Ovary (tissue), 9 donors: ENCODE measurements around the gene NEK9. TPM values are rescaled to one million over a fixed set of nuclear protein-coding genes. Genes with fewer than 3 reads are reported as not detected.

ENCODE experiments used
- DNase-seq, 5 donors: peaks; one replicate each; pipeline ENCODE4 v3.0.0-alpha.2; 2019 to 2020
- H3K27ac ChIP-seq, 2 donors: fragments of 200-600 bp; one replicate each; pipeline versions ENCODE4 v1.5.1 to v1.8.0; 2019 to 2022
- H3K27me3 ChIP-seq: fragments of 200-600 bp; one replicate; pipeline ENCODE4 v1.8.0; 2022
- H3K36me3 ChIP-seq: fragments of 200-600 bp; sonication (generic); one replicate; pipeline ENCODE4 v1.5.1; 2019
- H3K4me1 ChIP-seq: one replicate; pipeline ENCODE4 v1.8.1; 2013; ENCODE audit warnings: mild to moderate bottlenecking, moderate library complexity; ENCODE audit not compliant: insufficient read depth
- H3K4me3 ChIP-seq: fragments of 200-600 bp; sonication (generic); one replicate; pipeline ENCODE4 v1.5.1; 2017
- H3K9me3 ChIP-seq, 2 donors: fragments of 200-600 bp in 1 of 2; sonication (generic) in 1 of 2; one replicate each; pipeline versions ENCODE4 v1.5.1 to v1.8.1; 2013 to 2019; ENCODE audit warnings: mild to moderate bottlenecking in 1 of 2, moderate library complexity in 1 of 2
- EP300 ChIP-seq: sonication (generic); formaldehyde crosslinking; IDR thresholded peaks from one replicate; pipeline ENCODE4 v1.6.1; 2017; ENCODE audit warnings: antibody characterized with exemption
- POLR2A ChIP-seq: fragments of 450-650 bp; IDR thresholded peaks from one replicate; pipeline ENCODE4 v1.6.1; 2017; ENCODE audit warnings: antibody characterized with exemption, mild to moderate bottlenecking, moderate library complexity
- WGBS, 3 donors: extraction: QIAGEN DNeasy Blood & Tissue Kit in 1 of 3; methylation state at CpG; one replicate each; pipeline versions ENCODE4 v1.1.5 to v1.1.7; 2013 to 2017; 5-methylcytosine and 5-hydroxymethylcytosine counted together
- intact Hi-C, 4 donors: fragments of 100-400 bp; cut with DNase I; formaldehyde crosslinking; loops; one replicate each; pipeline versions ENCODE4 v1.11.0 to v1.15.1; 2022 to 2023
- polyA plus RNA-seq, 2 donors: library from polyadenylated mRNA; stranded (reverse); fragments of 200-250 nt in 1 of 2; fragments of 350-450 nt in 1 of 2; fragmentation: Illumina TruSeq in 1 of 2; extraction: RNeasy Lipid Tissue Mini Kit (QIAGEN cat#74804) in 1 of 2; gene quantifications; one replicate each; pipeline ENCODE4 v1.2.3, GENCODE V29; 2013 to 2014
- total RNA-seq, 7 donors: library from RNA; depleted of rRNA in 2 of 7; stranded (reverse); fragments of >200 nt in 2 of 7; fragmentation: NEBNext Ultra II Directional in 3 of 7; extraction: Animal tissue kit (Norgen Biotek cat#: 25700) in 3 of 7; gene quantifications; one replicate each; pipeline versions ENCODE4 v1.1.0 to v1.2.4, GENCODE V29; 2016 to 2023
- TF ChIP-seq, protein P1 (sequence below), 3 donors: fragments of 450-650 bp in 2 of 3; fragments of 200-600 bp in 1 of 3; IDR thresholded peaks; one replicate each; pipeline versions ENCODE4 v1.5.1 to v1.8.0; 2016 to 2022; ENCODE audit warnings: antibody characterized with exemption in 3 of 3, mild to moderate bottlenecking in 1 of 3
- donor health status: DM: no; HTN: no; CAD: no; lungs with moderate emphysema.
- donor health status: DM: no; HTN: no; CAD: no.
- donor health status: Bipolar disorder and iron deficiency.
- donor health status: DM: yes; HTN: yes; CAD: no.
- donor health status: DM: no; HTN: no; CAD: no.
- donor health status: DM: yes; HTN: yes; CAD: no.

Gene NEK9
- total and polyA plus RNA-seq, 9 donors = 57.0 to 140 (median 105) TPM

DNA sequence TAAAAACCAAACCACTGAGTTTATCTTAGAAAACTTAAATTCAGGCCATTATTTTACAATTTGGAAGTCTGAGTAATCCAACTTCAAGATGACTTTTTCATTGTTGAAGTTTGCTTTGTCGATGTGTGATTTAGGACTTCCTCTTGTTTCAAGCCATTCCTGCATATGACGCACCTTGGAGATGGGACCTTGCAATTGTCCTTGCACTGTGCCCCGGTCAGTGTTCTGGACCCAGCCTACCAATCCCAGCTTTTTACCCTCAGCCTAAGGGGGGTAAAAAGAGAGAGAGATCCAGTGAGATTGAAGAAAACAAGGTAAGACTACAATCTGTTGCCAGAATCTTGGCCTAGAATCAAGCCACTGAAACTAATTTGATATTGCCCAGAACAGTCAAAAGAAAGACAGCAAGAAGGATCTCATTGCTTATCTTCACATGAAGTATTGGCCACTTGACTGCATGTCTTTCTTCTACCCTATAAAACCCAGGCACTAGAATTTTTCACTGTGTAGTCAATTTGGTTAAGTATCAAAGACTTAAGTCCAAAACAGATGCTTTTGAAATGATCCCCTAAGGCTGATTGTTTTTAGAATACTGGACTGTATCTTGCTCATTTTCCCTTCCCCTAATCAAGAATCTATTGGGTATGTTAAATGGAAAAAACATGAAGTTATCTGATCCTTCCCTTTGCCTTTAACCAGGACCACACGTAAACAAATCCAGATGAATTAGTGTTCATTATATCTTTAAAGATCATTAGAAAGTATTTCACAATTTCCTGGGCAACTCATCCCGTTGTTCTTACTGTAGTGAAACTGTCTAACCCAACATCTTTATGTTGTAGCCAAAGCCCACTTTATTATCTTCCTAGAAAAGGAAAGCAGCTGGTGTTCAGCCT, 73.2 kb downstream of the NEK9 start:
- intact Hi-C loops = no loop called here
- no peaks in the 10 kb centered on the region for H3K9me3 ChIP-seq
- peaks cover 3% of the 10 kb centered on the region for H3K4me1 ChIP-seq
- no peak overlapping the region for H3K4me3 ChIP-seq
- WGBS, 3 donors = 56 to 62% (median 60%) methylated on average over 5 of the region's 5 CpGs
- H3K27ac ChIP-seq = no peak overlapping the region
- no peak for DNase-seq
- TF ChIP-seq EP300 = no peak
- TF ChIP-seq, protein P1, sequence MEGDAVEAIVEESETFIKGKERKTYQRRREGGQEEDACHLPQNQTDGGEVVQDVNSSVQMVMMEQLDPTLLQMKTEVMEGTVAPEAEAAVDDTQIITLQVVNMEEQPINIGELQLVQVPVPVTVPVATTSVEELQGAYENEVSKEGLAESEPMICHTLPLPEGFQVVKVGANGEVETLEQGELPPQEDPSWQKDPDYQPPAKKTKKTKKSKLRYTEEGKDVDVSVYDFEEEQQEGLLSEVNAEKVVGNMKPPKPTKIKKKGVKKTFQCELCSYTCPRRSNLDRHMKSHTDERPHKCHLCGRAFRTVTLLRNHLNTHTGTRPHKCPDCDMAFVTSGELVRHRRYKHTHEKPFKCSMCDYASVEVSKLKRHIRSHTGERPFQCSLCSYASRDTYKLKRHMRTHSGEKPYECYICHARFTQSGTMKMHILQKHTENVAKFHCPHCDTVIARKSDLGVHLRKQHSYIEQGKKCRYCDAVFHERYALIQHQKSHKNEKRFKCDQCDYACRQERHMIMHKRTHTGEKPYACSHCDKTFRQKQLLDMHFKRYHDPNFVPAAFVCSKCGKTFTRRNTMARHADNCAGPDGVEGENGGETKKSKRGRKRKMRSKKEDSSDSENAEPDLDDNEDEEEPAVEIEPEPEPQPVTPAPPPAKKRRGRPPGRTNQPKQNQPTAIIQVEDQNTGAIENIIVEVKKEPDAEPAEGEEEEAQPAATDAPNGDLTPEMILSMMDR (IDR thresholded peaks at IDR 0.05) = no peak
- TF ChIP-seq POLR2A = no peak
- no peaks in the 10 kb centered on the region for H3K36me3 ChIP-seq
- no peaks in the 10 kb centered on the region for H3K27me3 ChIP-seq

DNA sequence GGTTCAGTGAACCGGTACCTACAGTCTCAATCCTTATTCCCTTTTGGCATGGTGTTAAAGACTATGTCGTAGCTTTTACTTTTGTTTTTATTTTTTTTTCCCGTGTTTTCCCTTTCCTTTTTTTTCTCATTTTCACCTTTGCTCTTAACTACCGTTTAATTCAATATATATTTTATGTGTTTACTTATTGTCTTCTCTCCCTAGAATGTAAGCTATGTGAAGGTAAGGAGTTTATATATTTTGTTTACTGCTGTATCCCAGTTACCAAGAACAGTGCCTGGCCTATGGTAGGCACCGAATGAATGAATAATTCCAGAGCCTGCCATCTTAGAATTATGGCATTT, 75.3 kb downstream of the NEK9 start:
- Histone ChIP-seq H3K9me3 (no peaks in the 10 kb centered on the region), H3K27ac (peak overlapping the region in 1 of 2 donors; percentile 72), H3K4me3 (peak overlapping the region; percentile 52), H3K27me3 (no peaks in the 10 kb centered on the region), H3K4me1 (peaks cover 4% of the 10 kb centered on the region), H3K36me3 (no peaks in the 10 kb centered on the region)
- 15 to 17% (median 17%) methylated on average over 5 of the region's 5 CpGs for WGBS, 3 donors
- TF ChIP-seq EP300 = no peak
- no peak for TF ChIP-seq POLR2A
- TF ChIP-seq, protein P1 (IDR thresholded peaks at IDR 0.05) = no peak
- no peak for DNase-seq
- intact Hi-C loops = no loop called here

DNA sequence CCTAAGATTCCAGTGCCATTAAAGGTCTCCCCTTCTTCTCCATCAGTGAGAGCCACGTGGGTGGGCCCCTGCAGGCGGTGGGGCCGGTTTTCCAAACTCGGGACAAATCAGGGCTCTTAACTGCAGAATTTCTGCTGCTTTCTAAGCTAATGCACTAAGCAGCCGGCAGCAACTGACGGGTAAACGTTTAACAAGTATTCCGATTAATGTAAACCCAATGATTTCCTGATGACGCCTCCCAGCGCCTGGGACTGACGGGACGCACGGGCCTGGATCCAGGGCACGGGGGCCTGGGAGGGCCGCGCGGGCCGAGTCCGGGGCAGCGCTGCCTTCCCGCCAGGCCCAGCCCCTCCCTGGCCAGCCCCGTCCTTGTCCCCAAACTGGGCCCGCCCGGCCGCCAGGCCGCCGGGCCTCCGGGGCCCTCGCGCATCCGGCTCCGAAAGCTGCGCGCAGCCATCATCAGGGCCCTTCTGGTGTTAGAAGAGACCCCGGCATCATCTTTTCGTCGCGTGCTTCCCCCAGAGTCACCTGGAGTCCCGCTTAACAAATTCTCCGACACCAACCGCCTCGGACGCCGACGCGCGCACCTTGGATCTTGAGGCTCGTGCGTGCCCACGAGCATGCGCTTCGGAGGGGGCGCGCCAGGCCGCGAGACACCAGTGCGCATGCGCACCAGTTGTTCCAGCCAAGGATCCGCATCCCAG, 75.8 kb downstream of the NEK9 start, which contains the start of gene MLH3:
TSS of gene MLH3 (minus strand) at position 616 of the 704 bp plus-strand sequence. CDS start 1,812 bp downstream, outside the sequence.
- intact Hi-C loops = no loop called here
- peaks cover 4% of the 10 kb centered on the region for H3K4me1 ChIP-seq
- TF ChIP-seq, protein P1 (IDR thresholded peaks at IDR 0.05) = no peak
- TF ChIP-seq EP300 (no peak), POLR2A (peak; percentile 77)
- H3K9me3 ChIP-seq = no peaks in the 10 kb centered on the region
- no peaks in the 10 kb centered on the region for H3K27me3 ChIP-seq
- WGBS, 3 donors = 0 to 1% (median 0%) methylated on average over 55 to 59 of the region's 59 CpGs
- H3K27ac ChIP-seq = peak within 1 kb of the TSS; percentile 62 to 72
- no peaks in the 10 kb centered on the region for H3K36me3 ChIP-seq
- peak within 1 kb of the TSS; percentile 52 for H3K4me3 ChIP-seq
- DNase-seq = peak; percentile 83 to 92 (median 88)

DNA sequence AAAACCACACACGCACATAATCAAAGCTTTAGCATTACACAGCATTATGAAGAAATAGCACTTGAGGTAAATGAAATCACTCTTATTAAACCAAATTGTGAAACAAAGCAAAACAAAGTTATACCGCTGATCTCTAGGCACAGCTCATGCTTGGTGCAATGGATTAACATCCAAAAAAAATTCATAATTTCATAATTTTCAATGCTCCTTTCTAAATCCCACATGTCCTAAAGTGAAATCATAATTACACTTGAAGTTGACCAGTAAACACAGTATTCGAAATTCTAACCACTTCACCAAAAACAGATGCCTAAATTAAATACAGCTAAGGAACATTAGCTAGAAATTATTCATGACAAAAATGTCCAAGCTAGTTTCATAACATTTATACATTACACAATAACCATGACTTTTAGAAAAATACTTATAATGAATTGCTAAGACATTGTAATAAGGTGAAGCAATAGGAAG, 77.1 kb downstream of the NEK9 start:
- intact Hi-C loops = loop anchor here in 1 of 4 donors (2.0 kb wide), 1 partner anchor 13 kb away; no protein-coding TSS in a partner anchor
- DNase-seq = no peak
- Histone ChIP-seq H3K4me3 (no peak overlapping the region), H3K9me3 (no peaks in the 10 kb centered on the region), H3K27me3 (no peaks in the 10 kb centered on the region), H3K4me1 (peaks cover 4% of the 10 kb centered on the region), H3K27ac (no peak overlapping the region), H3K36me3 (no peaks in the 10 kb centered on the region)
- no peak for TF ChIP-seq EP300
- TF ChIP-seq POLR2A = no peak
- TF ChIP-seq, protein P1 (IDR thresholded peaks at IDR 0.05) = no peak
- 88 to 93% (median 93%) methylated on average over 3 of the region's 3 CpGs for WGBS, 3 donors
